GM11168 (cell line): ENCODE data around the gene NRXN3.

Experiments used
- in situ Hi-C: fragments of 300-500 bp; cut with MboI; formaldehyde crosslinking; loops from one replicate; pipeline ENCODE4 v1.12.0; 2022; ENCODE audit warnings: low sequenced_read_pairs; ENCODE audit not compliant: unreplicated experiment

NRXN3 gene

GRCh38 chr14:79333198-79333546 is 1163.0 kb downstream of the NRXN3 start:
- in situ Hi-C loops: no loop called here

DNA sequence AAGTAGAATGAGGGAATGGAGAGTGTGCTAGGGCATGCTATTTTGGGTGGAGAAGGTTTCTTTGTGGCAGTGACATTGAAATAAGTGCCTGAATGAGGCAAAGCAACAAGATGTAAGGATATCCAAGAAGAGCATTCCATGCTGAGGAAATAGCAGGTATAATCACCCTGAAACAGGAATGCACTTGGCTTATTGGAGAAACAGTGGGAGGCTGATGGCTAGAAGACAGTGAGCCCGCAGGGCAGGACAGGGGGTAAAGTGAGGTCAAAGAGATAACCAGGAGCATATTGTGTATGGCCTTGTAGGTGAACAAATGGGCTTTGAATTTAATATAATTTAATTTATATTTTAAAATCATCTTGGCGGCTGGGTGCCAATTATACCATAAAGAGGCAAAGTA is 1164.1 kb downstream of the NRXN3 start:
- in situ Hi-C loops: no loop called here

DNA sequence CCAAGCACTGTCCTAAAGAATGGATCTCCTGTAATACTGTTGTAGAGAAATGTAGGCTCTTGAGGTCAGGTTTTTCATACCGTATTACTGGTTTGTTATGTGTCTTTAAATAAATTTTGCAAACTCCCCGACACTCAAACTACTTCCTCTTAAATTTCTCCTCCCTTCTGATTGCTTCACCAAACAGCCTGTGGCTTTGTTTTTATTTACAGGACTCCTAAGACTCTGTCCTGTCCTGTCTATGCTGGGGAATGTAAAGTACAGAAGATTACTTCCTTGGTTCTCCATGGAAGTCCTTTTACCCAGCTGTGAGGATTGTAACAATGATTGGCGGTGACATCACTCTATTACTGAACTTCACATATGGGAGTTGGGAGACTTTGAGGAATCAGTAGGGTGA is 1167.6 kb downstream of the NRXN3 start:
- in situ Hi-C loops: no loop called here

DNA sequence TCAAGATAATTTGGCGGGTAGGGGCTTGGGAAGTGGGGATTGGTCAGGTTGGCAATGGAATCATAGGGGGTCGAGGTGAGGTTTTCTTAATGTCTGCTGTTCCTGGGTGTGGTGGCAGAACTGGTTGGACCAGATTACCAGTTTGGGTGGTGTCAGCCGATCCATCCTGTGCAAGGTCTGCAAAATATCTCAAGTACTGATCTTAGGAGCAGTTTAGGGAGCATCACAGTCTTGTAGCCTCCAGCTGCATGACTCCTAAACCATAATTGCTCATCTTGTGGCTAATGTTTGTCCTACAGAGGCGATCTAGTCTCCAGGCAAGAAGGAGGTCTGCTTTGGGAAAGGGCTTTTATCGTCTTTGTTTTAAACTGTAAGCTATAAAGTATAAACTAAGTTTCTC is 1172.8 kb downstream of the NRXN3 start:
- in situ Hi-C loops: no loop called here

- in situ Hi-C loops: no loop called here
Measured at GRCh38 chr14:79351011-79351410, 1180.8 kb downstream of the NRXN3 start.

DNA sequence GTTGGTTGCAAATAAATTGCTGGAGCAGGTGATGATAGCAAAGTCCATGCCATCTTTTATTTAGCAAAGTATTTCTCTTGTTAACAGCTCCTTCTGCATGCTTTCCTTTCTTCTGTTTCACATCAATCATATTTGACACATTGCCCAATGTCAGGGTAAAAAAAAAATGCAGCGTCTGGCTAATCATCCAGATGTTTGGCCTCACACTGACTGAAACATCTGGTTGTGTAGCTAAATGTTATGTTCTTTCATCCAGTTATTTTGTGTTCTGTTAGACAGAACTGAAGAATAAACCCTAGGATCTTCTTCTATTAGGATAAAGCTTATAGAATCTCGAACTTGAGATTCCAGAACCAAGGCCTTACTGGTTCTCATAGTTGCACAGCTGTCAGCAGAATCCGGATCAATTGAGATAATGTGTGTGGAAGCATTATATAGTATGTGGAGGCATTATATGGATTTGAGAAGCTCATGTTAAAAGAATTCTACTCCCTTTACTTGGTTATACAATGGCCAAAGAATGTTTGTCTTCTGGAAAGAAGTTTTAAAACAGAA is 1182.0 kb downstream of the NRXN3 start:
- in situ Hi-C loops: no loop called here

DNA sequence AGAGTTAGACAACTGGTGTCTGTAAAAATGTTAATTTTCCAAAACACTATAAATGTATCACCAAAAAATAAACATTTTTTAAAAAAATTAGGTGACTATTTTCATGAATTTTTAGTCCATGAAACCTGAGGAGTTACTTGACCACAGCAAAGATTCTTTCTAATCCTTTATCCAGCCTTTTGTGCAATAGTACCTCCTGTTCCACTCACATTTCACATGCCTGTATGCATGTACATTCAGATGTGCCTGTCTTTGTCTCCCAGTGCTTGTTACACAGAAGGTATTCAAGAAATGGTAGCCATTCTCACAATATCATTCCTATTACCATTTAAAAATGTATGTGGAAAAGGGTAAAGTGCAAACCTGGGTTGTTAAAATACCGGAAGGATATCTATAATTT is 1184.2 kb downstream of the NRXN3 start:
- in situ Hi-C loops: no loop called here

GRCh38 chr14:79356040-79356439 is 1185.9 kb downstream of the NRXN3 start:
- in situ Hi-C loops: no loop called here

- in situ Hi-C loops: no loop called here
Measured at GRCh38 chr14:79357307-79357706, 1187.1 kb downstream of the NRXN3 start.

DNA sequence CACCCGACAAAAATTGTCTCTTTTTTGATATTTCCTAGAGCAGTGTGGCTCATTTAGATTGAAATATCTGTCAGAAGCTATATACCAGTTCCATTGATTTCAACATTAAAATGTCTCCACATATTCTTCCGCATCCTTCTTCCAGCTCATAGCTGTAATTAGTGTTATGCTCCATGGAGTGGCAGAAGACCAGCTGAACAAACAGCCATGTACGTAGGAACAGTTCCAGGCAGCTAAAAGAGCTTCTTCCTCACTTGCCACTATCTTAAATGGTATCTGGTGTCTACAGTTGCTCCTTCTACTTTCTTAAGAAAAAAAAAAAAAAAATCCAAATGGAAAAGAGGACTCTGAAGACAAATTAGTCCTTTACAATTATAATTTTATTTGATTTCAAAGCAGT is 1193.1 kb downstream of the NRXN3 start:
- in situ Hi-C loops: no loop called here

DNA sequence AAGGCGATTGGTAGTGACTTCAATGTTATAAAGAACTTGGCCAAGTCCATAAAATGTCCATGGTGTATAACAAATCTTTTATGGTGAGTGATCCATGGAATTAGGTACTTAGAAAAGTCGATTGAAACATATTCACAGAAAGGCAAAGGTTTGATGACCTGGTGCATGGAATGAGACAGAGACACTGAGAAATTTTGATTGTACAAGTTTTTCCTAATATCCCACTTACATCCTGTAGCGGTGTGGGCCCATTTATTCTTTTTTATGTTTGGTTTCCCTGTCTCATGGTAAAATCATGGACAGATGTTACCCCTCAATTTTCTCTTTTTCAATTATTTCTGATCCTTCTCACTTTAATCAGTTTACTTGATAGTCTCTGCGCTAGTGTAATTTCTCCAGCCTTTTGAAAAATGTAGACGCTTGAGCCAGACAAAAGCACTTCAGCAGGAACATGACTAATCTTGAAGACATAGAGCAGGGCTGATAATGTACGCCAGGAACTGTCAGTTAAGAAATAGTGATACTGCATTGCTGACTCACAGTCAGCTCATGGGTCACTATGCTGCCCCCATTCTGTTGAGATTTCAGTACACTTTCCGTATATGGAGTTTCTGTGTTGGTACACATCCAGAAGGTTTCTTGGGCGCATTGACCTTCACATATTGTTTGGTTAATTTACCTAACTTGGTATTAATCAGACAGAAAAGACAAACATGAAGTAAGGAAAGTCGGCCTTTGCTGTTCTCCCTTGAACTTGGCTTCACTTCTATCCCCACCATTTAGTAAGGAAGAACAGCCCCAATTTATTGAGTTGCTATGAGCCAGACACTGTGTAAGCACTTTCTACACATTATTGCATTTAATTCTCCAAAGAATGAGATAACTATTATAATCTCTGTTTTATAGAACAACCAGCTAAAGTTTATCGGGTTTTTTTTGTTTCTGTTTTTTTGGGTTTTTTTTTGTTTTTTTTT is 1199.5 kb downstream of the NRXN3 start:
- in situ Hi-C loops: no loop called here

DNA sequence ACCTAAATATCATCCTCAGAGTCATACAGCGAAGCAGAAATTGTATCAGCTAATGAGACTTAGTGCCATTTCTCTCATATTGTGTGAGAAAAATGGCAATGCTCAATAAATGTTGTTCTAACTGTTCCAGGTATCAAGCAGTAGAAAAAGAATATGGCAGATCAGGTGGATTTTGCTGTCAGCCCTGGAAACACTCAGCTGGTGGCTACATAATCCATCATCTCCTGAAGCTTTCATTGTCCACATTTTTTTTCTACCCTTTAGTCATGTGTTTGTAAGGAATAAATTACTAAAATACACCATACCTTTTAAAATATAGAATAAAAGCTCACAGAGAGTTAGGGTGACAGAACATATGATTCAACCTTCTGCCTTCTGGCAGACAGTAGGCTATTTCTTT is 1200.8 kb downstream of the NRXN3 start:
- in situ Hi-C loops: no loop called here

- in situ Hi-C loops: no loop called here
Measured at GRCh38 chr14:79373451-79373850, 1203.3 kb downstream of the NRXN3 start.

GRCh38 chr14:79375356-79375755 is 1205.2 kb downstream of the NRXN3 start:
- in situ Hi-C loops: no loop called here

DNA sequence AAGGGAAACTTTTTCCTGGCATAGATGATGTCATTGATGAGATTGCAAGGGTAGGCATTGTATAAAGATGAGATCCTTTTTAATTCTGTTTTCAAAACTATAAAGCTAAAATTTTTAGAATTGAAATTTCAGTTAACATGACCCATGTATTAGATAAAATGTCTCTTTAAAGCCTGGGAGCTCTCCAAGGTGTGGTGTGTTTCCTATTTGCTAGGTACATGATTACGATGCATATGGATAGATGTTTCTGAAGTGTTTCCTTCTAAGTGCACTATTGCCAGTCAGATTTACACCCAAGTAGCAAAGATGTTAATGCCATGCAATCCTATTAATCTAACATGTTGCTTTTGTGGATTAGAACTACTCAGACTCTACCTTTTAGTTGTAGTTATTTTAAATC is 1206.4 kb downstream of the NRXN3 start:
- in situ Hi-C loops: no loop called here

- in situ Hi-C loops: no loop called here
Measured at GRCh38 chr14:79378020-79378419, 1207.8 kb downstream of the NRXN3 start.

DNA sequence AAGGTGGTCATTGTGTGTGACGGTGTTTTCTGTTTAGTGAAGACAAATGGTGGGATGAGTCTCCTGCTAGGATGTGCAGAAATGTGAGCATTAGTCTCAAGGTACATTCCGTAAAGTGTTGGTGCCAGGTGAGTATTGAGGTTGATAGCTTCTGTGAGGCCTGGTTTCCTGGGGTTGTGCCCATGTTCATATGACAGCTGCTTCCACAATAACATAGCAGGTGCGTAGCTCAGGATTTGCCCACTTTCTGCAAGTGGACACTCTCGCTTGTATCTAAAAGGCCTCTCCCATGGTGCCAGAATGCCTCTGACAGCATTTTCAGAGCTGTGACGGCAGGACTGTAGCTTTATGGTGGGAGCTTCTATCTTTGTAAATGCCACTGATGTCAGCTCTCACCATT is 1209.1 kb downstream of the NRXN3 start:
- in situ Hi-C loops: no loop called here

GRCh38 chr14:79383031-79383430 is 1212.9 kb downstream of the NRXN3 start:
- in situ Hi-C loops: no loop called here

- in situ Hi-C loops: no loop called here
Measured at GRCh38 chr14:79383475-79383874, 1213.3 kb downstream of the NRXN3 start.

DNA sequence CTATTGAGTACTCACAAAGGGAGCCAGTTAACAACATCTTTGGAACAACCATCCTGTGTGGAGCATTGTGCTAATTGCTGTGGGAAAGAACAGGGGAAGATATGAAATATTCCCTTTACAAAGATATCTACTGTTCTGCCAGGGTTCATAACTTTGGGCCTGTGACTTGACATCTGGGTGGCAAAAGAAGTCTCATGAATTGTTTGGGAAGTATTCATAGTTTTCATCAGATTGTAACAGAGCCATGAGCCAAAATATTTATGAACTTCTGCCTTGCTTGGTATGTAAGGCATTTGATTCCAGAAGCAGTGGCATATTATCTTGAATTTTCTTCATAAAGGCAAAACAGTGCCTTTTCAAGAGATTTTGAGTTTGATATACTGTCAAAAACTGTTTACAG is 1224.9 kb downstream of the NRXN3 start:
- in situ Hi-C loops: no loop called here

DNA sequence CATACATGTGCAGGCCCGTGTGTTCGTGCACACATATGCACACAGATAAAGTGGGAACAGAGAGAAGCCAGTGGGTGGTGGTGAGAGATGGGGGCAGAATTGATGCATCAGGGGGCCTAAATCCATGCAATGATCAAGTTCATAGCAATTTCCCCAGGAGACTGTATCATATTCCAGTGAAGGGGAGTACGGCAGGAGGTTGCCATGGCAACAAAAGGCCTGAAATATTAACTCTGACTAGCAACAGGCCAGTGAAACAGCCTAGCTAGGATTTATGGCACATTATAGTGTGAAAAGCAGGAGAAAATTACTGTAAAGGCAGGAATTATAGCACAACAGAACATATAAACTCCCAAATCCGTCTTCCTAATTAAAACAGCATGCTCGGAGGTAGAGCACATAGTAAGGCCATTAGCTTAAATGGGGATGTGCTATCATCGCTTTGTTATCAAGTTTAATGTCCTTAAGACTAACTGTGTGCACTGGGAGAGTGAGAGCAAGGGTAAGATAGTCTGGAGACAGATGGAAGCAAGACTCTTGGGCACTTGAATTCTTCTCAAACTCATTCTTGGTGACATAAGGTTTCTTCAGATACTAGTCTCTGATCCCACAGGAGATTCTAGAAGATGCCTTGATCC is 1234.8 kb downstream of the NRXN3 start:
- in situ Hi-C loops: no loop called here
